IMR-90 (cell line): ENCODE results near the gene TBC1D1. TPM values are rescaled to one million over a fixed set of nuclear protein-coding genes. Genes with fewer than 3 reads are reported as not detected.
A peak's percentile ranks its signal among the peaks of the same experiment; 100 is the strongest.

ENCODE experiments used
- ATAC-seq: fragments of 200-7000 bp; cut with Tn5 transposase; 2 replicates; pipeline ENCODE4 v1.9.1; 2020; ENCODE audit warnings: low read depth, mild to moderate bottlenecking, moderate library complexity
- BruUV-seq: library from RNA; stranded (reverse); fragments of 400-500 nt; replicated peaks from 2 replicates; lab custom pipeline; 2021; lab: Mats Ljungman, UMichigan
- CTCF ChIA-PET: fragments of 300-600 bp; formaldehyde crosslinking; extraction: SDS; loops from one replicate; lab custom pipeline; 2021; ENCODE audit warnings: antibody characterized with exemption; lab: Yijun Ruan, JAX
- POLR2A ChIA-PET: fragments of 300-600 bp; sonication (Branson Sonifier 250); formaldehyde crosslinking; loops from one replicate; lab custom pipeline; 2022; ENCODE audit warnings: antibody characterized with exemption; ENCODE audit not compliant: unreplicated experiment; lab: Charles Lee
- DNase-seq: peaks from one replicate; pipeline ENCODE4 v3.0.0; 2013
- H2AFZ ChIP-seq: replicated peaks from 2 replicates; pipeline ENCODE3; 2013; ENCODE audit warnings: low read length, mild to moderate bottlenecking; ENCODE audit not compliant: poor library complexity
- H2AK5ac ChIP-seq: 2 replicates; pipeline ENCODE4 v1.6.1; 2013; ENCODE audit warnings: low read depth, low read length, inconsistent platforms
- H2AK9ac ChIP-seq: replicated peaks from 2 replicates; pipeline ENCODE3; 2013; ENCODE audit warnings: mild to moderate bottlenecking, low read depth, low read length, moderate library complexity; ENCODE audit not compliant: poor library complexity
- H2BK120ac ChIP-seq: 2 replicates; pipeline ENCODE4 v1.6.1; 2013; ENCODE audit warnings: low read depth, low read length, inconsistent platforms
- H2BK15ac ChIP-seq: 3 replicates; pipeline ENCODE4 v1.6.1; 2013; ENCODE audit warnings: low read depth, low read length, inconsistent platforms
- H2BK20ac ChIP-seq: 2 replicates; pipeline ENCODE4 v1.6.1; 2013; ENCODE audit warnings: low read depth, mild to moderate bottlenecking, inconsistent platforms, low read length, moderate library complexity
- H2BK5ac ChIP-seq: 2 replicates; pipeline ENCODE4 v1.6.1; 2013; ENCODE audit warnings: mild to moderate bottlenecking, low read depth, low read length, inconsistent platforms; ENCODE audit not compliant: poor library complexity, severe bottlenecking
- H3K14ac ChIP-seq: replicated peaks from 2 replicates; pipeline ENCODE4 v1.6.1; 2013; ENCODE audit warnings: low read depth, low read length, inconsistent platforms
- H3K18ac ChIP-seq: 2 replicates; pipeline ENCODE4 v1.6.1; 2013; ENCODE audit warnings: low read depth, low read length, control low read depth
- H3K23ac ChIP-seq: 2 replicates; pipeline ENCODE4 v1.6.1; 2013; ENCODE audit warnings: low read depth, low read length, inconsistent platforms
- H3K27ac ChIP-seq: 2 replicates; pipeline ENCODE4 v1.5.1; 2013; ENCODE audit warnings: mild to moderate bottlenecking, control low read depth, low read length; ENCODE audit not compliant: insufficient read depth
- H3K27me3 ChIP-seq: 2 replicates; pipeline ENCODE4 v1.6.1; 2013; ENCODE audit warnings: low read length; ENCODE audit not compliant: control insufficient read depth, insufficient read depth
- H3K36me3 ChIP-seq: 2 replicates; pipeline ENCODE4 v1.6.1; 2013; ENCODE audit warnings: low read length, mixed read lengths; ENCODE audit not compliant: control insufficient read depth, insufficient read depth
- H3K4ac ChIP-seq: 2 replicates; pipeline ENCODE4 v1.6.1; 2013; ENCODE audit warnings: low read depth, low read length, inconsistent platforms
- H3K4me1 ChIP-seq: 2 replicates; pipeline ENCODE4 v1.6.1; 2013; ENCODE audit warnings: low read length, mixed read lengths; ENCODE audit not compliant: control insufficient read depth, insufficient read depth
- H3K4me2 ChIP-seq: 2 replicates; pipeline ENCODE4 v1.6.1; 2013; ENCODE audit warnings: low read depth, mild to moderate bottlenecking, control low read depth, low read length, moderate library complexity
- H3K4me3 ChIP-seq: 2 replicates; pipeline ENCODE4 v1.5.1; 2013; ENCODE audit warnings: low read depth, mild to moderate bottlenecking, control low read depth, low read length, moderate library complexity; ENCODE audit not compliant: insufficient read depth
- H3K56ac ChIP-seq: 2 replicates; pipeline ENCODE4 v1.6.1; 2013; ENCODE audit warnings: low read length, inconsistent platforms; ENCODE audit not compliant: insufficient read depth; ENCODE audit errors: extremely low read depth
- H3K79me1 ChIP-seq, 2 experiments: 2 replicates each; pipeline ENCODE4 v1.6.1; 2013; ENCODE audit warnings: low read length in 2 of 2, inconsistent platforms in 1 of 2, low read depth in 1 of 2
- H3K9ac ChIP-seq: 2 replicates; pipeline ENCODE4 v1.6.1; 2013; ENCODE audit warnings: low read depth, low read length, control low read depth
- H3K9me1 ChIP-seq: 2 replicates; pipeline ENCODE4 v1.6.1; 2013; ENCODE audit warnings: low read length, inconsistent platforms; ENCODE audit not compliant: insufficient read depth
- H3K9me3 ChIP-seq: 2 replicates; pipeline ENCODE4 v1.6.1; 2013; ENCODE audit warnings: low read length; ENCODE audit not compliant: control insufficient read depth, insufficient read depth
- H4K20me1 ChIP-seq: 2 replicates; pipeline ENCODE4 v1.6.1; 2013; ENCODE audit warnings: low read length, inconsistent platforms; ENCODE audit not compliant: insufficient read depth
- H4K5ac ChIP-seq: 2 replicates; pipeline ENCODE4 v1.6.1; 2013; ENCODE audit warnings: mild to moderate bottlenecking, low read depth, low read length, control low read depth
- H4K8ac ChIP-seq, 2 experiments: 2 replicates each; pipeline ENCODE4 v1.6.1; 2013; ENCODE audit warnings: low read depth in 2 of 2, low read length in 2 of 2, control low read depth in 1 of 2, inconsistent platforms in 1 of 2
- H4K91ac ChIP-seq: 2 replicates; pipeline ENCODE4 v1.6.1; 2013; ENCODE audit warnings: low read depth, low read length, inconsistent platforms; ENCODE audit not compliant: insufficient read depth
- USF2 ChIP-seq: fragments of 150-350 bp; IDR thresholded peaks from 2 replicates; pipeline ENCODE4 v1.6.1; 2017; ENCODE audit warnings: mild to moderate bottlenecking, antibody characterized with exemption, low read length, low read depth
- WGBS, 2 experiments: methylation state at CpG; one replicate each; pipeline versions ENCODE4 v1.1.5 to v1.1.7; 2013; ENCODE audit warnings: missing lambda C conversion rate in 2 of 2; ENCODE audit not compliant: insufficient read length in 1 of 2; ENCODE audit errors: extremely low coverage in 2 of 2; 5-methylcytosine and 5-hydroxymethylcytosine counted together
- dilution Hi-C: fragments of 300-500 bp; cut with HindIII; formaldehyde crosslinking; loops from one replicate; pipeline ENCODE4 v1.14.3; 2018; ENCODE audit warnings: low sequenced_read_pairs; ENCODE audit not compliant: unreplicated experiment
- in situ Hi-C: fragments of 300-500 bp; cut with MboI; formaldehyde crosslinking; loops from 3 replicates; pipeline ENCODE4 v1.14.3; 2019; ENCODE audit warnings: low sequenced_read_pairs, inconsistent platforms, mixed read lengths
- intact Hi-C: fragments of 100-400 bp; cut with micrococcal nuclease; formaldehyde crosslinking; loops from 2 replicates; pipeline ENCODE4 v1.10.0; 2022
- polyA plus RNA-seq, 3 experiments: library from polyadenylated mRNA; depleted of rRNA; stranded (reverse); fragments of >200 nt; gene quantifications; 2 replicates each; pipeline ENCODE4 v1.2.3, GENCODE V29; 2012; ENCODE audit warnings: low replicate concordance in 1 of 3
- total RNA-seq: library from RNA; depleted of rRNA; stranded (reverse); fragments of >200 nt; gene quantifications from 2 replicates; pipeline ENCODE4 v1.2.3, GENCODE V29; 2012

TBC1D1 gene
- total and polyA plus RNA-seq, 2 of the 4 experiments (the other 2 are of a cell fraction) = 42.4 to 104 TPM

GRCh38 chr4:37981425-37981824, 90.5 kb downstream of the TBC1D1 start:
- Histone ChIP-seq H3K9me3 (no peaks in the 10 kb centered on the region), H3K56ac (no peak overlapping the region), H3K4me3 (no peak overlapping the region), H3K4ac (0 out of 2 replicates have a peak overlapping the region, but pooled peaks have one; percentile 9), H2BK15ac (no peak overlapping the region), H3K23ac (peak overlapping the region; percentile 50; the same call in 1 of the 2 replicates), H4K5ac (no peak overlapping the region), H3K14ac (peak overlapping the region; percentile 9; the same call in 1 of the 2 replicates), H3K9me1 (peaks cover 15% of the 10 kb centered on the region), H3K9ac (no peak overlapping the region), H3K79me1 (peaks cover 21 to 47% of the 10 kb centered on the region in 2 experiments; a peak in 3 of 4 replicates), H3K27me3 (no peaks in the 10 kb centered on the region), H2AK9ac (peak overlapping the region; percentile 38), H3K4me1 (peaks cover 10% of the 10 kb centered on the region), H4K8ac (0 out of 4 replicates have a peak overlapping the region, but pooled peaks of 1 of the 2 experiments have one; percentile 35), H4K91ac (no peak overlapping the region; the same call in 1 of the 2 replicates), H2BK5ac (peak overlapping the region; percentile 5), H2AK5ac (no peak overlapping the region), H3K27ac (no peak overlapping the region), H2AFZ (no peak overlapping the region), H3K4me2 (no peak overlapping the region; the same call in 1 of the 2 replicates), H3K36me3 (no peaks in the 10 kb centered on the region), H4K20me1 (peaks cover 8% of the 10 kb centered on the region; the same call in 1 of the 2 replicates), H2BK120ac (peak overlapping the region; percentile 19; the same call in 1 of the 2 replicates), H3K18ac (no peak overlapping the region), H2BK20ac (no peak overlapping the region; the same call in 1 of the 2 replicates)
- BruUV-seq = no TSS peak
- POLR2A ChIA-PET = no interaction called here
- CTCF ChIA-PET = no interaction called here
- 64% methylated on average over 3 of the region's 4 CpGs; no CpG with 5 or more reads in 1 of the 2 experiments for WGBS, 2 experiments
- ATAC-seq (no peak), DNase-seq (no peak)
- dilution Hi-C loops = no loop called here
- no peak for TF ChIP-seq USF2
- intact Hi-C loops = no loop called here
- in situ Hi-C loops = no loop called here
